ENCODE data around the gene C1QTNF8.

Gene C1QTNF8

GRCh38 chr16:1077877-1078578, 18.0 kb downstream of the C1QTNF8 start:
- no peak for DNase-seq (ENCODE audit: low read depth)

GRCh38 chr16:1076801-1077576, 19.1 kb downstream of the C1QTNF8 start:
- no peak for DNase-seq (ENCODE audit: low read depth)

- no peak for DNase-seq (ENCODE audit: low read depth)
Observed at GRCh38 chr16:1075546-1075945, 20.5 kb downstream of the C1QTNF8 start.

- DNase-seq (ENCODE audit: low read depth) = no peak
Observed at GRCh38 chr16:1074379-1074649, 21.7 kb downstream of the C1QTNF8 start.

- DNase-seq (ENCODE audit: low read depth) = no peak
Observed at GRCh38 chr16:1073566-1074378, 22.3 kb downstream of the C1QTNF8 start.

- DNase-seq (ENCODE audit: low read depth) = no peak
Observed at GRCh38 chr16:1073262-1073558, 22.8 kb downstream of the C1QTNF8 start.

- no peak for DNase-seq (ENCODE audit: low read depth)
Observed at GRCh38 chr16:1072526-1073261, 23.4 kb downstream of the C1QTNF8 start, which contains the start of gene SSTR5. Gene SSTR5 (plus strand): TSS chr16:1072747. CDS start chr16:1078869, 6,122 bp downstream.

- DNase-seq (ENCODE audit: low read depth) = no peak
Observed at GRCh38 chr16:1071561-1072225, 24.4 kb downstream of the C1QTNF8 start.

GRCh38 chr16:1070864-1071408, 25.1 kb downstream of the C1QTNF8 start:
- no peak for DNase-seq (ENCODE audit: low read depth)

GRCh38 chr16:1070084-1070863, 25.8 kb downstream of the C1QTNF8 start:
- no peak for DNase-seq (ENCODE audit: low read depth)

GRCh38 chr16:1069154-1069553, 26.9 kb downstream of the C1QTNF8 start:
- DNase-seq (ENCODE audit: low read depth) = no peak

GRCh38 chr16:1068451-1068850, 27.6 kb downstream of the C1QTNF8 start:
- no peak for DNase-seq (ENCODE audit: low read depth)

- DNase-seq (ENCODE audit: low read depth) = no peak
Observed at GRCh38 chr16:1067629-1068028, 28.4 kb downstream of the C1QTNF8 start.

GRCh38 chr16:1066584-1067172, 29.4 kb downstream of the C1QTNF8 start:
- DNase-seq (ENCODE audit: low read depth) = no peak

- no peak for DNase-seq (ENCODE audit: low read depth)
Observed at GRCh38 chr16:1065469-1066128, 30.4 kb downstream of the C1QTNF8 start.

- no peak for DNase-seq (ENCODE audit: low read depth)
Observed at GRCh38 chr16:1063728-1064127, 32.3 kb downstream of the C1QTNF8 start.

GRCh38 chr16:1062895-1063294, 33.1 kb downstream of the C1QTNF8 start:
- DNase-seq (ENCODE audit: low read depth) = no peak

- DNase-seq (ENCODE audit: low read depth) = no peak
Observed at GRCh38 chr16:1061769-1062505, 34.1 kb downstream of the C1QTNF8 start.
